ENCODE results near the gene PIGS.
A peak's percentile ranks its signal among the peaks of the same experiment; 100 is the strongest.

The PIGS gene

DNA sequence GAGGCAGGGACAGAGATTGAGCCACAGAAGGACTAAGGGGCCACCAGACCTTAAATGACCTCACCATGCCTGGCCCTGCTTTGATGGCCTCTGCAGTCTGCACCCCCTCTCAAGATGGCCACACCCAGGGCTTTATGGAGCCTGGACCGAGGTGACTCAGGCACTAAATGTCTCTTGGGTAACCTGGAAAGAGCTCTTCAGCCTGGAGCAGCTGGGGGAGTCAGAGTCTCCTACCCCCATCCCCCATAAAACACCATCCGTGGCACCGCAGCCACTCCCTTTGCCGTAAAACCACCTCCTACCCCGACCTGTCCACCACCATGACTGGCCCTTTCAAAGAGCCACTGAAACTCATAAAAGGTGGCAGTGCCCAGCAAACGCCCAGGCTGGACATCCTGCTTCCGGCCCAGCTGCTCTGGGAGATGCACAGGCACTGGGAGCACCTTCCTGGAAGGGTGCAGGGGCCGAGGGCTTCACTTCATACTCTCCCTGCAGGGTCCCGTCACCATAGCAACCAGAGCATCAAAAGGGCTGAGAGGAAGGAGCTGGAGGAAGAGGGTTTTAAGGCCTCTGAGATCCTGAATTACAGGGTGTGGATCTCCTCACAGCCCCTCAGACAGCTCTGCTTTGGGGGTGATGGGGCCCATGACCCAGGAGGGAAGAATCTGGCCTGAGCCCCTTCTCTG is 42.9 kb downstream of the PIGS start:
- no peak overlapping the region for H4K8ac ChIP-seq (ENCODE audit: low read length)
- H3K4me3 ChIP-seq (ENCODE audit: insufficient read depth in 1 of 2, low read depth in 1 of 2, low read length in 2 of 2): no peak overlapping the region
- H2BK12ac ChIP-seq (ENCODE audit: low read length in 2 of 2): no peak overlapping the region
- no peaks in the 10 kb centered on the region for H3K79me1 ChIP-seq (replicated peaks; ENCODE audit: low read length, poor library complexity, severe bottlenecking)
- H4K91ac ChIP-seq (ENCODE audit: low read length): no peak overlapping the region
- peak; percentile 23 for DNase-seq
- no peaks in the 10 kb centered on the region for H3K36me3 ChIP-seq (ENCODE audit: control insufficient read depth in 1 of 2, insufficient read depth in 2 of 2, low read depth in 1 of 2, low read length in 2 of 2)
- no peak overlapping the region for H2BK5ac ChIP-seq (ENCODE audit: low read depth, low read length, poor library complexity, severe bottlenecking)
- no peak overlapping the region for H2BK15ac ChIP-seq (ENCODE audit: low read depth, poor library complexity, severe bottlenecking)
- no peak overlapping the region for H2AK5ac ChIP-seq (ENCODE audit: low read length, severe bottlenecking)
- H3K14ac ChIP-seq (ENCODE audit: low read length in 2 of 2): no peak overlapping the region
- no peak overlapping the region for H3K18ac ChIP-seq (ENCODE audit: low read depth in 1 of 2, low read length in 2 of 2)
- 71% methylated on average over 9 of the region's 9 CpGs for WGBS
- H3K27ac ChIP-seq (ENCODE audit: low read length, poor library complexity, severe bottlenecking): no peak overlapping the region
- no peak overlapping the region for H3K9ac ChIP-seq (ENCODE audit: low read length)
- no peak overlapping the region for H3K4me2 ChIP-seq (ENCODE audit: low read length, poor library complexity, severe bottlenecking)
- no peak overlapping the region for H3K23ac ChIP-seq (ENCODE audit: low read length in 2 of 2)
- H3K9me3 ChIP-seq (ENCODE audit: control insufficient read depth, low read length): no peaks in the 10 kb centered on the region
- H3K4ac ChIP-seq (ENCODE audit: low read depth in 1 of 2, low read length in 2 of 2): no peak overlapping the region
- peaks cover 9 to 26% of the 10 kb centered on the region in 2 experiments for H3K27me3 ChIP-seq (ENCODE audit: control insufficient read depth in 1 of 2, insufficient read depth in 1 of 2, low read length in 2 of 2)
- H2BK120ac ChIP-seq (ENCODE audit: low read depth, low read length): no peak overlapping the region
- peaks cover 8% of the 10 kb centered on the region for H3K4me1 ChIP-seq (ENCODE audit: control insufficient read depth, insufficient read depth, low read depth, low read length)
- H2AFZ ChIP-seq (ENCODE audit: low read depth, low read length): no peak overlapping the region

DNA sequence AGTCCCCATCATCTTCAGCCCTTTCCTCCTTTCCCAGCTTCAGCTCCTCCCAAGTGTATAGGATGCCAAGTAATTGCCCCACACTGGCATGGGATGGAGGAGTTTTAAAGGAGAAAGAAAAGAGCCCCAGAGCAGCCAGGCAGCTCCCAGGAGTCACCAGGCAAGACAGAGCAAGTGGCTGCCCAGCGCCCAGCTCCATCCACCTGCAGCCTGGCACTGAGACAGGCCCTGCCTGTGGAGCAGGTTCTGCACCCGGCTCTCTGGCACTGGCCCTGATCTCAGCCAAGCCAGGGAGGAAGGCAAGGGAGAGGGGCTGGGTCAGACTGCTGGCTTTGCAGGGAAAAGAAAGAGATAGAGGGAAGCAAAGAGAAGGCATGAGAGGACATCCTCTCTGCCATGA is 43.5 kb downstream of the PIGS start:
- Histone ChIP-seq H2AK5ac (ENCODE audit: low read length, severe bottlenecking) (no peak overlapping the region), H3K36me3 (ENCODE audit: control insufficient read depth in 1 of 2, insufficient read depth in 2 of 2, low read depth in 1 of 2, low read length in 2 of 2) (no peaks in the 10 kb centered on the region), H3K4me3 (ENCODE audit: insufficient read depth in 1 of 2, low read depth in 1 of 2, low read length in 2 of 2) (no peak overlapping the region), H3K18ac (ENCODE audit: low read depth in 1 of 2, low read length in 2 of 2) (no peak overlapping the region), H3K4ac (ENCODE audit: low read depth in 1 of 2, low read length in 2 of 2) (no peak overlapping the region), H2BK120ac (ENCODE audit: low read depth, low read length) (no peak overlapping the region), H3K9me3 (ENCODE audit: control insufficient read depth, low read length) (no peaks in the 10 kb centered on the region), H3K79me1 (replicated peaks; ENCODE audit: low read length, poor library complexity, severe bottlenecking) (no peaks in the 10 kb centered on the region), H3K9ac (ENCODE audit: low read length) (no peak overlapping the region), H2BK12ac (ENCODE audit: low read length in 2 of 2) (no peak overlapping the region), H3K4me2 (ENCODE audit: low read length, poor library complexity, severe bottlenecking) (no peak overlapping the region), H3K27me3 (ENCODE audit: control insufficient read depth in 1 of 2, insufficient read depth in 1 of 2, low read length in 2 of 2) (peaks cover 9 to 24% of the 10 kb centered on the region in 2 experiments), H2BK15ac (ENCODE audit: low read depth, poor library complexity, severe bottlenecking) (no peak overlapping the region), H3K14ac (ENCODE audit: low read length in 2 of 2) (no peak overlapping the region), H4K91ac (ENCODE audit: low read length) (no peak overlapping the region), H2AFZ (ENCODE audit: low read depth, low read length) (no peak overlapping the region), H3K4me1 (ENCODE audit: control insufficient read depth, insufficient read depth, low read depth, low read length) (peaks cover 8% of the 10 kb centered on the region), H4K8ac (ENCODE audit: low read length) (no peak overlapping the region), H2BK5ac (ENCODE audit: low read depth, low read length, poor library complexity, severe bottlenecking) (no peak overlapping the region), H3K23ac (ENCODE audit: low read length in 2 of 2) (no peak overlapping the region), H3K27ac (ENCODE audit: low read length, poor library complexity, severe bottlenecking) (no peak overlapping the region)
- 69% methylated on average over 2 of the region's 2 CpGs for WGBS
- no peak for DNase-seq

DNA sequence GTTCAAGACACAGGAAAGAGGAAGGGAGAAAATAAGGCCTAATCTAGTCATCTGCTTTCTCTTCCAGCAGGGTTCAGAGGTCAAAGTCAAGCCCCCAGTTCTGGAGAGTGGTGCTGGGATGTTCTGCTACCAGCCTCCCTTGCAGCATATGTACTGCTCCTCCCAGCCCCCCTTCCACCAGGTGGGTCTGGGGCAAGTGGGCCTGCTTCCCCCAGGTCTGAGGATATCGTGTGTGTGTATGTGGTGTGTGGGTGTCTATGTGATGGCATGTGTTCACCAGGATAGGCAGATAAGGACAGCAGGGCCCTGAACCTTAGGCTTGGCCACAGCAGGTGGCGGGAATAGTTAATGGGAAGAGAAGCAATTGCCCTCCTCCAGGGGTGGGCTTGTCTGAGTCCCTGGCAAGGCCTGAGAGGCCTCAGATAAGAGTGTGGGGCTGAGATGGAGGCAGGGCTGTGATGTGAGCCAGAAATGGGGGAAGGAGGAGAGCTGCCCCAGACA is 44.1 kb downstream of the PIGS start:
- H3K36me3 ChIP-seq (ENCODE audit: control insufficient read depth in 1 of 2, insufficient read depth in 2 of 2, low read depth in 1 of 2, low read length in 2 of 2): no peaks in the 10 kb centered on the region
- H2AK5ac ChIP-seq (ENCODE audit: low read length, severe bottlenecking): no peak overlapping the region
- H2BK12ac ChIP-seq (ENCODE audit: low read length in 2 of 2): no peak overlapping the region
- H3K4me1 ChIP-seq (ENCODE audit: control insufficient read depth, insufficient read depth, low read depth, low read length): peaks cover 8% of the 10 kb centered on the region
- H2BK5ac ChIP-seq (ENCODE audit: low read depth, low read length, poor library complexity, severe bottlenecking): no peak overlapping the region
- DNase-seq: no peak
- no peak overlapping the region for H3K14ac ChIP-seq (ENCODE audit: low read length in 2 of 2)
- no peaks in the 10 kb centered on the region for H3K79me1 ChIP-seq (replicated peaks; ENCODE audit: low read length, poor library complexity, severe bottlenecking)
- peaks cover 9 to 18% of the 10 kb centered on the region in 2 experiments for H3K27me3 ChIP-seq (ENCODE audit: control insufficient read depth in 1 of 2, insufficient read depth in 1 of 2, low read length in 2 of 2)
- H2BK120ac ChIP-seq (ENCODE audit: low read depth, low read length): no peak overlapping the region
- H3K4me2 ChIP-seq (ENCODE audit: low read length, poor library complexity, severe bottlenecking): no peak overlapping the region
- no peak overlapping the region for H3K18ac ChIP-seq (ENCODE audit: low read depth in 1 of 2, low read length in 2 of 2)
- no peak overlapping the region for H2AFZ ChIP-seq (ENCODE audit: low read depth, low read length)
- no peak overlapping the region for H4K8ac ChIP-seq (ENCODE audit: low read length)
- no peak overlapping the region for H4K91ac ChIP-seq (ENCODE audit: low read length)
- H3K9ac ChIP-seq (ENCODE audit: low read length): no peak overlapping the region
- WGBS: 88% methylated on average over 2 of the region's 2 CpGs
- H2BK15ac ChIP-seq (ENCODE audit: low read depth, poor library complexity, severe bottlenecking): no peak overlapping the region
- no peaks in the 10 kb centered on the region for H3K9me3 ChIP-seq (ENCODE audit: control insufficient read depth, low read length)
- H3K23ac ChIP-seq (ENCODE audit: low read length in 2 of 2): no peak overlapping the region
- no peak overlapping the region for H3K27ac ChIP-seq (ENCODE audit: low read length, poor library complexity, severe bottlenecking)
- no peak overlapping the region for H3K4me3 ChIP-seq (ENCODE audit: insufficient read depth in 1 of 2, low read depth in 1 of 2, low read length in 2 of 2)
- H3K4ac ChIP-seq (ENCODE audit: low read depth in 1 of 2, low read length in 2 of 2): no peak overlapping the region

DNA sequence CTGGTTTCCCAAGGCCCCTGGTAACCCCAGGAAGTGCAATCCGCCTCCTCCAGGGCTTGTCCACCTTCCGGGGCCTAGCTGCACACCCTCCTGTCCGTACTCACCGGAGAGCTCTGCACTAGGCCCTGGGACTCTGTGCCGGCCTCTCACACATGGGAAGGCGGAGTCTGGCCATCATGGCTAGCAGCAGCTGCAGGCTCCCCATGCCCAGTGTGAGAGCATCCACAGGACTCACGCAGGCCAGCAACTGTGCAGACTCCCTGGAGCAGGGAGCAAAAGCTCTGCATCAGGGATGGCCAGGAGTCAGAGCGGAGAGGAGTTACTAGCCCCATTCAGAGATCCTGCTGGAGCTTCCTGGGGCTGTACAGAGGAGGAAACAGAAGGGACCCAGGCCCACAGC is 44.9 kb downstream of the PIGS start:
- H2BK12ac ChIP-seq (ENCODE audit: low read length in 2 of 2): no peak overlapping the region
- H3K14ac ChIP-seq (ENCODE audit: low read length in 2 of 2): no peak overlapping the region
- no peak overlapping the region for H2AK5ac ChIP-seq (ENCODE audit: low read length, severe bottlenecking)
- H3K4ac ChIP-seq (ENCODE audit: low read depth in 1 of 2, low read length in 2 of 2): no peak overlapping the region
- H2AFZ ChIP-seq (ENCODE audit: low read depth, low read length): no peak overlapping the region
- no peaks in the 10 kb centered on the region for H3K36me3 ChIP-seq (ENCODE audit: control insufficient read depth in 1 of 2, insufficient read depth in 2 of 2, low read depth in 1 of 2, low read length in 2 of 2)
- H2BK15ac ChIP-seq (ENCODE audit: low read depth, poor library complexity, severe bottlenecking): no peak overlapping the region
- H4K91ac ChIP-seq (ENCODE audit: low read length): no peak overlapping the region
- no peak overlapping the region for H2BK120ac ChIP-seq (ENCODE audit: low read depth, low read length)
- no peak overlapping the region for H3K27ac ChIP-seq (ENCODE audit: low read length, poor library complexity, severe bottlenecking)
- WGBS: 86% methylated on average over 8 of the region's 8 CpGs
- H3K9ac ChIP-seq (ENCODE audit: low read length): no peak overlapping the region
- H3K4me1 ChIP-seq (ENCODE audit: control insufficient read depth, insufficient read depth, low read depth, low read length): peaks cover 9% of the 10 kb centered on the region
- H2BK5ac ChIP-seq (ENCODE audit: low read depth, low read length, poor library complexity, severe bottlenecking): no peak overlapping the region
- no peak for DNase-seq
- H3K4me3 ChIP-seq (ENCODE audit: insufficient read depth in 1 of 2, low read depth in 1 of 2, low read length in 2 of 2): no peak overlapping the region
- H3K18ac ChIP-seq (ENCODE audit: low read depth in 1 of 2, low read length in 2 of 2): no peak overlapping the region
- no peak overlapping the region for H3K4me2 ChIP-seq (ENCODE audit: low read length, poor library complexity, severe bottlenecking)
- H3K79me1 ChIP-seq (replicated peaks; ENCODE audit: low read length, poor library complexity, severe bottlenecking): no peaks in the 10 kb centered on the region
- H3K23ac ChIP-seq (ENCODE audit: low read length in 2 of 2): no peak overlapping the region
- H4K8ac ChIP-seq (ENCODE audit: low read length): no peak overlapping the region
- H3K27me3 ChIP-seq (ENCODE audit: control insufficient read depth in 1 of 2, insufficient read depth in 1 of 2, low read length in 2 of 2): peaks cover 12 to 13% of the 10 kb centered on the region in 2 experiments
- H3K9me3 ChIP-seq (ENCODE audit: control insufficient read depth, low read length): no peaks in the 10 kb centered on the region

All from mesenchymal stem cell (in vitro differentiated cells and primary cell).